NCI-H748 treated with DMSO at 0.1 percent for 48 hours (cell line): ENCODE measurements around the gene ELMOD2.
"Not testable (repeated sequence)": the region's sequence is repeated elsewhere in the genome, so short reads cannot be mapped to it uniquely, and the experiment has no call there.

ENCODE experiments used
- DNase-seq: peaks from one replicate; lab custom pipeline; 2025; lab: John Stamatoyannopoulos, UW

Gene ELMOD2, protein sequence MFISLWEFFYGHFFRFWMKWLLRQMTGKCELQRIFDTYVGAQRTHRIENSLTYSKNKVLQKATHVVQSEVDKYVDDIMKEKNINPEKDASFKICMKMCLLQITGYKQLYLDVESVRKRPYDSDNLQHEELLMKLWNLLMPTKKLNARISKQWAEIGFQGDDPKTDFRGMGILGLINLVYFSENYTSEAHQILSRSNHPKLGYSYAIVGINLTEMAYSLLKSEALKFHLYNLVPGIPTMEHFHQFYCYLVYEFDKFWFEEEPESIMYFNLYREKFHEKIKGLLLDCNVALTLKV

DNA sequence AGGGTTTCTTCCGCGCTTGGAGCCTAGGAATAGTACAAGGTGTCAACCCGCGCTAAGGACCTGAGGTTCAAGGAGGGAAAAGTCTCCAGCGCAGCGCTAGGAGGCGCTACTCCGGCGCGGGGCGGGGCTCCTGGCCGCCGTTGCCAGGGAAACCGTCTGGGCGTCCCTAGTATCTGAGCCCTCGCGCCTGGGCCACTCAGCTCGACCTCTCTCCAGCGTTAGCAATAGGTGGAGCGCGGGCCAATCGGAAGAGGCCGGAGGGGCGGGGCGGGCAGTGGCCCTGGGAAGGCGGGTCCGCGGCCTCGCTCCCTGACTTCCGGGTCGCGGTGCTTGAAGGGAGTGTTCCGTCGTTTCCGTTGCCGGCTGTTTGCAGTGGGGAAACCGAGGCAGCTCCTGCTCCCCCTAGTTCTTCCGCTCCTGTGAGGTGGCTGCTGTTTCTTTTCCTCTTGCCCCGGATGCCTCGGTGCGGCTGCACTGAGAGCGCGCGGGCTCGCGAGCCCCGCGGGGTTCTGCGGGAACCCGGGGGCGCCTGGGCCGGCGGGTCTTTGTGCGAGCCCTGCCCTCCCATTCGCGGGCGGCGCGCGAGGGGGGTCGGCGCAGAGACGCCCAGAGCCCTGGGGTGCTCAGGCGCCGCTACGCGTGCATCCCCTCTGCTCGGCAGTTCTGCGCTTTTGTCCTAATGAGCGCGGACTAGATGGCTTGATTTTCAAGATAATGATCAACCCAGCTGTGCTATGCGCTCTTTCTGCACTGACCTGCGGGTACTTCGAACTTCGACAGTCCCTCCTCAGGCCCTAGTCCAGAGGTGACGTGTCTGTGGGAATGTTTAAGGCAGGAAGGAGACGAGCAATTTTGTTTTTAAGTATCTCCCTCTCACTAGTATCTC lies at the start of gene ELMOD2:
Gene ELMOD2 (plus strand): TSS at position 312 of the 886 bp plus-strand sequence. CDS start 1,261 bp downstream, outside the sequence.
- peak; percentile 86 for DNase-seq

DNA sequence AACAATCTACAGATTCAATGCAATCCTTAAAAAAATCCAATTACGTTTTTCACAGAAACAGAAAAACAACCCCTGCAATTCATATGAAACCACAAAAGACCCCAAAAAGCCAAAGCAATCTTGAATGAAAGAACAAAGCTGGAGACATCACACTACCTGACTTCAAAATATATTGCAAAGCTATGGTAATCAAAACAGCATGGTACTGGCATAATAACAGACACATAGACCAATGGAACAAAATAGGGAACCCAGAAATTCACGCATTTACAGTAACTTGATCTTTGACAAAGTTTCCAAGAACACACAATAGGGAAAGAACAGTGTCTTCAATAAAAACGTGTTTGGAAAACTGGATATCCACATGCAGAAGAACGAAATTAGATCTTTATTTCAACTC lies 40.5 kb upstream of the ELMOD2 start:
- DNase-seq: no peak

DNA sequence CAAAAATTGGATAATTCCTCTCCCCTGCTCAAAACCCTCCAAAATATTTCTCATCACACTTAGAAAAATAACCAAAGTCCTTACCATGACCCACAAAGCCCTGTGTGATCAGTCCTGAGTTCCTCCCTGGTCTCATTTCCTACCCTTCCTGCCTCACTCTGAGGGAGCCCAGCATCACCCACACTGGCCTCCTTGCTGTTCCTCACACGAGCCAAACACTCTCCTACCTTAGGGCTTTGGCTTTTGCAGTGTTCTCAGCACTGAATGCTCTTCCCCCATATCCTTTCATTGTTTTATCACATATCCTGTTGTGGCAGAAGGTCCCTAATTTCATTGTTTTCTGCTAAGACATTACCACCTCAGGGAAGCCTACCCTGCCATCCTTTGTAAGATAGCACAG lies 38.0 kb upstream of the ELMOD2 start:
- no peak for DNase-seq

DNA sequence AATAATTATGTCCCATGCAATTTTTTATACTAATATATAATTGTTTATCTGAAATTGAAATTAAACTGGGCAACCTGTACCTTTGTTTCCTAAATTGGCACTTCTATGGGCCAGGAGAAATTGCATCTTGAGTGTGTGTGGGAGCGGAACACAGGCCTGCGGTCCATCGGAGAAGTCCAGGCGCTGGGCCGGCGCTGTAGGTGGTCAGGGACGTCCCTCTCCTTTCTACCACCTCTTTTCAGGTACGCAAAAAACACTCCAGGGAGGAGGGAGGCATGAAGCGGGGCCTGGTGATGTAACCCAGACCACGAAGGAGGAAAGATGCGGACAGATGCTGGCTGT lies 26.6 kb upstream of the ELMOD2 start:
- DNase-seq: no peak

DNA sequence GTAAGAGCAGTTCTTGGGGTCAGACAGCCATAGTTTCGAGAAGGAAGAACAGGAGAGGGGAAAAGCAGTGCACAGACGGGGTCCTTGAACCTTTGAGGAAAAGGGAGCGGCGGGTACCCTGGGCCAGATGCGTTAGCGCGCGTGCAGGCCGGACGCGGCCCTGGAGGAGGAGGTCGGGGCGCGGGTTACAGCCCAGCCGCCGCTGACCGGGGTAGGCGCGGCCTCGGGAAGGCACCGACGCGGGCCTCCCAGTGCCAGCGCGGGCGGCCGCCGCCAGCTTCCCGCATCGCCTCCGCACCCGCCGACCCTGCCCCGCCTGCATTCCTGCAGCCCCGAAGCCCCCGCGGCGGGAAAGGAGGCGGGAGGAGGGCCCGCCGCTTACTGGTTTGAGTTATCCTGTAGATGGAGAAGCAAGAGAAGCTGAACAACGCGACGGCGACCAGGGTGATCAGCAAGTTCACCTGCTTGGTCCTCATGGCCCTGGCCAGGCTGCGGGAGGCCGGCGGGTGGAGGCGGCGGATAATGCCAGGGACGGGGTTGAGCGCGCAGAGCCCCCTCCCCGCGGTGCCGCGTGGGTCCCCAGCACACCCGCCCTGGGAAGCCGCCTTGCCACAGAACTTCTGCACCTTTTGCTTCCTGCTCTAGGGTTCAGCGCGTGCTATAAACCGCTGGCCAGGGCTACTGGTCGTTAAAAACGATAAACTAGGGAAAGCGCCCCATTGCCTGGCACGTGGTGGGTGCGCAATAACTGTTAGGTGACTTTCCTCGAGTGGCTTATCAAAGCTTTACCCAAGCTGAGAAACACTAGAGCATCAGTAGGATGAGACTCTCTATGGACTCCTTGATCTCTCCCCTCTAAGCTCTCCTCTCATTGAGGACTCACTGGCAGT lies 26.0 kb upstream of the ELMOD2 start, which contains the start of gene MGAT4D:
Gene MGAT4D (minus strand): TSS at position 547 of the 890 bp plus-strand sequence. CDS start 71 bp downstream, at position 476.
- DNase-seq: no peak

DNA sequence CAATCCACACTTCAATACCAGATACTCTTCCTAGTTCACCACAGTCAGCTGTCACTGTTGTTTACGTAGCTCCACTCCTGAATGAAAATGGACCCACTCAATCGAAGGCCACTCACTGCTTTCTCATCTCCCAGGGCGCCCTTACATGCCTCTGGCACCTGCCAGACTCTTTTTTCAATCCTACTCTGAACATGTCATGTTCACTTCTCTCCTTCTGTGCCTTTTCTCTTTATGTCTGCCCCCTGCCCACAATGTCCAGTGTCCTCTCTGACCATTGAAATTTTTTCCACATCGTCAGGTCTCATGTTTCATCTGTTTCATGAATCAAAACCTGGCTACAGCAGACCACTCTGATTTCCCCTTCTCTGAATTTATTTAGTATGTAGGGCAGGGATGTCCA lies 24.6 kb upstream of the ELMOD2 start:
- no peak for DNase-seq

DNA sequence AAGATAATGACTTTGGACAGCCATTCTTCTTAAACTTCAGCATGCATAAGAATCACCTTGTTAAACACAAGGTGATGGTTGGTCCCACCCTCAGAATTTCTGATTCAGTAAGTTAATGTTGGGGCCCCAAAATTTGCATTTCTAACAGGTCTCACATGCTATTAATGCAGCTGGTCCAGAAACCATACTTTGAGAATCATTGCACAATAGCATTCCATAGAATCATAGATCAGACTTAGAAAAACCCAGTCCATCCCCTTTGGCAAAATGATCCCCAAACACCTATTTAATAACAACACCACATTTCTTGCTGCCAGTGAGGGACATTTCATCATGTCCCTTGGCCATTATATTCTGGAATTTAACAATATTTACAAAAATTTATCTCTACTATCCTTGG lies 19.7 kb upstream of the ELMOD2 start:
- DNase-seq: no peak

DNA sequence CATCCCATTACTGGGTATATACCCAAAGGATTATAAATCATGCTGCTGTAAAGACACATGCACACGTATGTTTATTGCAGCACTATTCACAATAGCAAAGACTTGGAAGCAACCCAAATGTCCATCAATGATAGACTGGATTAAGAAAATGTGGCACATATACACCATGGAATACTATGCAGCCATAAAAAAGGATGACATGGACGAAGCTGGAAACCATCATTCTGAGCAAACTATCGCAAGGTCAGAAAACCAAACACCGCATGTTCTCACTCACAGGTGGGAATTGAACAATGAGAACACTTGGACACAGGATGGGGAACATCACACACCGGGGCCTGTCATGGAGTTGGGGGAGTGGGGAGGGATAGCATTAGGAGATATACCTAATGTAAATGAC lies 10.2 kb upstream of the ELMOD2 start:
- DNase-seq: not testable (repeated sequence)

DNA sequence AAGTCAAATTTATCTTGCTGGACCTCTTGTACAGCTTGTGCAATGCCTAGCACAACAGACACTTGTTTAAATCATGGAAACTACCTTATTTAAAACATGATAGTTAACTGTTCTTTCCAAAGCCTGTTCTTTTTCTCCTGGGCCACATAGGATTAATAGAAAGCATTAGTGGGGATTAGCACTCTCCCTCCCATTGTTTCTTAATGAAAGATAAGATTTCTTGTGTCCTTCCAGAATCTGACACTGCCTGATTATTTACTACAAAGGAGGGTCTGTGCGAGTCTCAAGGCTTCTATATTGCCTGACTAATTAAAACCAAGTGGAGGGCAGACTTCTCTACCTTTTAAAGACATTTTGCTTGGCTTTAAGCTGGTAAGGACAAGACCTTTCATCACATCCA lies 8.5 kb upstream of the ELMOD2 start:
- no peak for DNase-seq

DNA sequence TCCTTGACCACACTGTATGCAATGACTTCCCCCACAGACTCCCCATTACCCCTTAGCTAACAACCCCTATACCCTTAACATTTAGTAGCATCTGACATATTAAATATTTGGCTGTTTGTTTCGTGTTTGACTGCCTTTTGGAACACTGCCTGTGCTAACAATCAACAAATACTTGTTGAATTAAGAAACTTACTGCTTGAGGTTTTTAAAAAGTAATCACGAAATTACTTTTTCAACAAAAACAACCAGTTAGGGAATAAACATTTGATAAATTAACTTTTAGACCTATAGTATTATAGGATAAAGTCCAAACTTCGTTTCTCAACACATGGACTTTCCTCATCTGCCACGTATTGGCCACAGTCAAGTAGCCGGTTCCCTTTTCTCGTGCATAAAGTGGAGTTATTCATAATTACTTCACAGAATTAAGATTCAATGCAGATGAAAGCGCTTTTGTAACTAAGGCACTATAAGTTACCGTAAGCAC lies 555 bp upstream of the ELMOD2 start:
- DNase-seq: no peak

DNA sequence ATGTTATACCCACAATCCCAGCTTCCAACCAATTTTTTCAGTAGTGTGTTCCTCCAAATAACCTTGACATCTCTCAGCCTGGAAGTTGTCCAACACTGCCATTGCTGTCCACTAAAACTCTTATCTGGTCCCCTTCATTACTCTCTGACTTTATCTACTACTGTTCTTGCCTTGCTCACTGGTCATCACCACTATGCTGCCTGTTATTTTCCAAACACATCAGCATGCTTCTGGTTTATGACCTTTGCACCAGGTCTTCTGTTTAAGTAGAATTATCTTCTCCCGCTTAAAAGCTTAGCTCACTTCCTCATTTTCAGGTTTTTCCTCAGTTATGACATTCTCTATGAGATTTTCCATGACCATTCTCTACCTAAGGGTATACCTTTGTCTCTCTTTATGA lies 5.5 kb downstream of the ELMOD2 start:
- no peak for DNase-seq

DNA sequence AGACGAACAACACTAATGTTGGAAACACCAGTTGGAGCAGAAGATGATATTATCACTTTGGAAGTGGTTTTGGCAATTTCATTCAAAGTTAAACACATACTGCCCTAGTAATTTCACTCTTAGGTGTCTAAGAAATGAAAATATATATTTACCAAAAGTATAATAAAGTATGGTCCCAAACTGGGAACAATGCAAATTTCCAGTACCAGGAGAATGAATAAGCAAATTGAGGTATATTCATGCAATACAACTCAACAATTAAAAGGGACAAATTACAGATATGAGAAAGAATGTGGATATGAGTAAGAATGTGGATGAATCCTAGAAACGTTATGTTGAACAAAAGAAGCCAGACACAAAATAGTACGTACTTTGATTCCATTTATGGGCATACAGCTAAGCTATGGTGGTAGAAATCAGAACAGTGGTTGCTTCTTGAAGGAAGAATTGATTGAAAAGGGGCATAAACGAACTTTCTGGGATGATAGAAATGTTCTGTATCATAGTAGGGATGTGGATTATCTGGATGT lies 10.0 kb downstream of the ELMOD2 start:
- no peak for DNase-seq

DNA sequence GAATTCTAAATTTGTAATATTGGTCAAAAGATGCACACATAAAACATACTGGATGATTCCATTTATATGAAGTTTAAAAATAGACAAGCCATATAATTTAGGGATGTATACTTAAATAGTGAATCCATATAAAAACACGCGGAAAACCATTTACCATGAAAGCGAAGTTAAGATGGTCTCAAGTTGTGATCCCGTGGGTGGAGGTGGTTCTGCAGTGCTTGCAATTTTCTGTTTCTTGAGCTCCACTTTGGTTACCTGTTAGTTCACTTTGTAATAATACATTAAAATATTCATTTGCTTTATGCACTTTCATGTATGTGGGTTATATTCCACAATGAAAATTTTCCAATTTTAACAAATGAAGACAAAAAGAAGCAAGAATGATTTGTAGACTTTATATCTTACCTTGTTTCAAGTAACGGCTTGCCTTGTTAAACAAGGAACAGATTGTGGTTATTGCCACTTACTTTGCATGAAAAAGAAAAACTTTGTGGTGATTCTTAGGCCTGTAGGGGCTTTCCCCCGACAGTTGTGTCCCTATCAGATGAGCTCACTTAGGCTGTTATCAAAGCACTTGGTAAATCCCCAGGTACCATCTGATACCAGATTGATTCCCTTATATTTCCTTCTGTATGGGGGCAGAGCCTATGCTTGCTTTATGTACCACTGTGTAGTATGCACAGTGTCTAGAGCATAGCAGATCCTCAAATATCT lies 32.6 kb downstream of the ELMOD2 start:
- DNase-seq: no peak

DNA sequence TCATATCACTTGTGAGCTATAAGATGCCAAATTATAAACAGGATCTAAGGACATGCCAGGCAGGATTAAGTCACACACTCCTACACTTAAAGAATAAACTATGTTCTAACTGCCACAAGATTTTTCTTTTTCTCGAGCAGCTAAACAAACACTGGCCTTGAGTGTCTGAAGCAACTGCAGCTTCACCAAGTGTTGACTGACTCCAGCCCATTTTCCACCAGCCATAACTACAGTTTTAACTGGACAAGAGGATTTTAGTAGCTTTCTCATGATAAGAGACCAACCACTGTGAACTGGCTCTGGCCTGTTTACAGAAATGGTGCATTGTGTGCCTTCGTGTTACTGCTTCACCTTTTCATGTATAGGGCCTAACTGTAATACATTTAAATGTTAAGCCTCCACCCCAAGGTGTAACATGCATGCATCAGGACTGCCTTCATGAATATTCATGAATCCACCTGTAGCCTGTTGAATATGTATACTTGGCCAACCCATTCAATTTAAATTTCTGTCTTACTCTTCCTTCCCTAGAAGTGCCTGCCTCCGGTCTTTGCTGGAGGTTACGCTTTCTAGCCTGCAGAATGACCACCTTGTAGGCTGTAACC lies 34.0 kb downstream of the ELMOD2 start:
- DNase-seq: no peak

DNA sequence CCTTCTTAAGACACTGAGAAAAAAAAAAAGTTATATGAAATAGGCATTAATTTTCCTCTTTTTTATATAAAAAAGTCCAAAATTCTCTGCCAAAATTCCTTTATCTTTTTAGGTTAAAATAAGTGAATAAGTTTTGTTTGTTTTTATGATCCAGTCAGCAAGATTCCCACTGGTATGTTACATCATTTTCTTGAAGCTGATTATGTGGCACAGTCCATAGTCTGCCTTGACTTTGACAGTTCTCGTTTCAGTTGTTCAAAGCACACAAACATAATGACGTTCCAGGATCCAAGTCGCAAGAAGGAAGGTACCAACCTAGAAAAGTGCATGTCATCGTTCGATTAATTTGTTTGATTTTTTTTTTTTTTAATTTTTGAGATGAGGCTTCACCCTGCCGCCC lies 35.7 kb downstream of the ELMOD2 start:
- DNase-seq: no peak

DNA sequence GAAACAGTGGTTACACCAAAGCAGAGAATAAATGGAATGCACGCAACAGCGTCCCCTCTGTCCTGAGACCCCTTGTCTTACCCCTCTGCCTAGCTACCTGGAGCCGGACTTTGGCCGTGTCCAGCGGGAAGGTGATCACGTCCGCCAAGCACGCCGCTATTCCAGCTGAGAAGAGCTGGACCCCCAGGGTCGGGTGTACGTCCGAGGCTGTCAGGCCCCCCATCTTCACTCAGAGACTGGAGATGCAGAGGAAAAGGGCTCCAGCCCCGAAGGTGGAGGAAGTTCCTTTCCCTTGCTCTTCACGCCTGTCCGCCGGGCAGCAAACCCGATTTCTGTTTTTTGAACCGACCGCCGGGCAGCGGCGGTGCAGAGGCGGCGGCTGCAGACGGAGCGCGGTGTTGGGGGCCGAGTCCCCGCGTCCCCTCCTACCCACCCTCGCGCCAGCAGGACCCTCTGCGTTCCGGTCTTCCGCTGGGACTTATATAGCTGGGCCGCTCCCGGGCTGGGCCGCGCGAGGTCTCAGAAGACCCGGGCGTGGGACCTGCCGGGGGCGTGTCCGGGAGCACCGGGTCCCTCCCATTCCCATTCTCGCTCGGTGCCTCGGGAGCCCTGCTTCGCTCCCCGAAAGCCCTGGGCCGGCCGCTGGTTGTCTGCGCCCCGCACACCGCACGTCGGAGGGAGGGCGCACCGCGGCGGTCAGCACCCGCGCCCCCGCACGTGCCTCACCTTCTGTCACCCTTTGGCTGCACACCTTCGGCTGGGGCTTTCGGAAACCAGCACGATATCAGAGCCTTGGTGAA lies 44.7 kb downstream of the ELMOD2 start, which contains the start of gene UCP1:
Gene UCP1 (minus strand): TSS at position 455 of the 800 bp plus-strand sequence. CDS start 232 bp downstream, at position 223.
- no peak for DNase-seq

DNA sequence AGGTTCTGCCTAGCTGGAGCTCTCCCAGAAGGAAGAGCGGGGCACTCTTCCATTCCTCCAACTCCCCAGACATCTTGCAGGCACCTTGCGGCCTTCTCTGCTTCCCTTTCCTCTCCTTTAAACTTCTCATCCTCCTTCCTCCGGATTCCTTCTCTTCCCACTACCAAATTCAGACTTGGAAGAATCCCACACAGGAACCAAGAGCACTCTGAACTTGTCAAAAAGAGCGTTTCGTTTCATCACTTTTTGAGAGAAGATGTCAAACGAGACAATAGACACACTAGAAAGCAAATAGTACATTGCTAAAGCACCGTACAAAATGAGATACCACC lies 45.3 kb downstream of the ELMOD2 start:
- no peak for DNase-seq

DNA sequence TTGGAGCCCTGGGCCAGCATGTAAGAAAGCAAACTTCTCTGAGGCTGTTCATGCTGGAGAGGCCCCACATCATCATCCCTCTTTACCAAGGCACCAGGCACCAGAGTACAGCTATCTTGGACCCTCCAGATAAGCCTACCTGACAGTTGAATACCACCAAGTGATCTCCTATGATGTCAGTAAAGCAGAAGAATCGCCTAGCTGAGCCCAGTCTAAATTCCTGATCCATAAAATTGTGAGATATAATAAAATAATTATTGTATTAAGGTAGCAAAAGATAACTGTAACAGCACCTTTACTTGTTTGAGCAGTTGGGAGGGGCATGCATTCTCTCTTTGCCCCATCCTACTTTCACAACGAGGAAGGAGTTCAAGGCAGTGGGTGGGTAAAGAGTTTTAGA lies 47.7 kb downstream of the ELMOD2 start:
- DNase-seq: no peak

DNA sequence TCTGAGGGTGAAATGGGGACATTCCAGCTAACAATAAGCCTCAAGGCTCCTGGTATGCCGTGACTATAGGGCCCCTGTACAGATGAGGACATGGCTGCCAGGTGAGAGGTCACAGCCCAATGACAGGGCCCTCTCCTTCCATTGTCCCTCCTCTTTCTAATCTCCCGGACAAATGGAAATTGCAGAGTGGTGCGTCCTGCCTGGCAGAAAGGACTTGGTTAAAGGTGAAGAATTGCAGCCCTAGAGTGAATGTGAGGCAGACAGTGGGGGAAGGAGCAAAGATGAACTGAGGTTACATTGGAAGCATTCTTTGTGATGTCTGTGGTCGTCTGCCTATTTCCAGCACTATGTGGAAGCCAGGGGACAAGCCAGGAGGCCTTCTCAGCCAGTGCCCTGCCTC lies 51.5 kb downstream of the ELMOD2 start:
- no peak for DNase-seq

DNA sequence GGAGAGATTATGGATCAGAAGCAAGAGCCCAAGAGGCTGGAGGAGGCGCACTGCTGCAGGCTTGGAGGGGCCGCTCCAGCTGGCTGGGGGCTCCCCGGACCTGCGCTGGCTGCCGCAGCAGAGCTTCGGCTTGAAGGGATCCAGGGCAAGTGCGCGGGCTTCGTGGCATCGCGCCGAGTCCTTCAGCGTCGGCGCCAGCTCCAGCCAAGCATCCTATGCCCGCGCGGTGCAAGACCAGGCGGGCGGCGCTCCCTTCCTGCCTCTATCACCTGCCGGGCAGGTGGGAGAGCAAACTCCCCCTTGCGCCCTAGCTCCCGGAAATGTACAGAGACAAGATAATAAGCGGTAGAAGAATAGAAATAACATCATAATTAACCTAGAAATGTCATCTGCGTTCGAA lies 55.3 kb downstream of the ELMOD2 start:
- peak; percentile 20 for DNase-seq
